ENCODE data around the gene SERBP1.

The SERBP1 gene

DNA sequence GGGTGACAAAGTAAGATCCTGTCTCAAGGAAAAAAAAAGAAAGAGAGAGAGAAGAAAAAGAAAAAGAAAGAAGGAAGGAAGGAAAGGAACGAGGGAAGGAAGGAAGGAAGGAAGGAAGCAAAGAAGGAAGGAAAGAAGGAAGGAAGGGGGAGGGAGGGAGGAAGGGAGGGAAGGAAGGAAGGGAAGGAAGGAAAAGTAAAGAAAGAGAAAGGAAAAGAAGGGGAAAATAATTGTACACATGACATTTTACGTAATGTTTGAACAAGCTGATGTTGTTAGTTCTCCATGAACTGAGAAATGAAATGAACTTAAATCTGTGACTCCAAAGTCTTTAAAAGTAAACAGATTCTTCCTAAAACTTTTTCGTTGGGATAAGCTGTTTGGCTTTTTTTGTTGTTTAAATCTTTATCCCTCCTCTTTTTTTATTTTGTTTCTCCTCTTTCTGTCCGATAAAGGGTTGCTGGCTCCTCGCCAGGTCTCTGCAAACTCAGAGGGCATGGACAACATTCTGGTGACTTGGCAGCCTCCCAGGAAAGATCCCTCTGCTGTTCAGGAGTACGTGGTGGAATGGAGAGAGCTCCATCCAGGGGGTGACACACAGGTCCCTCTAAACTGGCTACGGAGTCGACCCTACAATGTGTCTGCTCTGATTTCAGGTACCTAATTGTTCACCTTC, 62.7 kb downstream of the SERBP1 start:
- DNase-seq (ENCODE audit: low read depth, low spot score): peak; percentile 67

GRCh38 chr1:67361641-67362040, 68.6 kb downstream of the SERBP1 start:
- DNase-seq (ENCODE audit: low read depth, low spot score): no peak

DNA sequence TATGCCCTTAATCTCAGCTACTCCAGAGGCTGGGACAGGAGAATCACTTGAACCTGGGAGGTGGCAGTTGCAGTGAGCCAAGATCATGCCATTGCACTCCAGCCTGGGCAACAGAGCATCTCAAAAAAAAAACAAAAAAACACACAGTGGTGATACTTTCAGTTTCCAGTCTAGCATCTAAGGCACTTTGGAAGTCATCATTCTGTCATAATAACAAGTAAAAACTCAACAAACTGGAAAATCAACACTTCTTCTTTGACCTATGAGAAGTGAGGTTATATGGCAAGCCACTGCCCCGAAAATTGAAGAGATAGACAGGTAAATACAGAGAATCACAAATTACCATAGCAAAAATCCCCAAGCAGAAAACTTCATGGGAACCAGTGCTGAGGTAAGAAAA, 70.6 kb downstream of the SERBP1 start:
- no peak for DNase-seq (ENCODE audit: low read depth, low spot score)
